Measurements from ENCODE around the gene IL21. TPM values are rescaled to one million over a fixed set of nuclear protein-coding genes. Genes with fewer than 3 reads are reported as not detected.

Gene IL21
- total RNA-seq, 1 donor from 2014 or later = not detected

DNA sequence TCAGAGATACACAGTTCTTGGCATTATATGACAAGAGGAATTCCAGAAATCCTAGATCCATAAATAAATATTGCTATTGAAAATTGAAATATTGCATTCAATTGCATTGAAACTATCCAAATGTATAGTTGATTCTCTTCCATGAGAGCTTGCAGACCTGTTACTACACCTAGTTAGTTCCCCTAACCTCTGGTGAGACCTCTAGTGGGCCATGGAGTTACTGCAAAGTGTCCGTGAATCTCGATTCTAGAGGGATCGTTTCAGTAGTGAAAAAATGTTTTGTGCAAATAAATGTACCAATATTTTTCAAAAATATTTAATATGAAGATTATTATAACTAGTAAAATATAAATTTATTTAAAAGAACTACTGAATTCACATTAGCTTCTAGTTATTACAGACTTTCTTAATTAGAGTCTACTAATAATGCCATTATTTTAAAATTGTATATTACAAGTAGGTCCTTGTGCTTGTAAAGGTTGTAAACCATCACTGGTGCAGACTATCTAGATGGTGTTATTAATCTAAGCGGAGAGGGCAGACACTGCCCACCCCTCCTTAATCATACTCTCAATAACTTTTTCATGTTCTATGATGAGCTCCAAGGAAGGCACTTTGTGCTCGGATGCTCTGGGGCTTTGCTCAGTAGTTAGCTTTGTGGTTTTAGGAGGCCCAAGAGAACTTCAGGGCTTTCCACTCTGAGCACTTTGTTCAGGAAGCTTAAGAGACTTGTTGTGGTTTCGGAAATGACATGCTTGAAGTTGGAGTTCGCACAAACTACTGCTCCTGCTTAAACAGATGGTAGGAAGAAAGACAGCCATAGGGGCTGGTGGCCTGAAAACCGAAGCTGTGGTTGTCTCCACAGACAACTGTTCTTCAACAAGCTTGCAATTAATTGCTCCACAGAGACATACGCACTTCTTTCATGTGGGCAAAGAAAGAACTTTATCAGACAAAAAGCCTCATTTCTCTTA is 42.8 kb downstream of the IL21 start:
- no peak for DNase-seq (ENCODE audit: low read depth)
- H3K27ac Mint-ChIP-seq (ENCODE audit: unreplicated experiment) = no peak overlapping the region
- Histone ChIP-seq H3K36me3 (ENCODE audit: insufficient read depth, low read length) (no peaks in the 10 kb centered on the region), H3K9ac (ENCODE audit: low read length) (no peak overlapping the region), H3K27me3 (ENCODE audit: insufficient read depth, low read length) (no peaks in the 10 kb centered on the region), H3K27ac (ENCODE audit: low read depth, low read length) (no peak overlapping the region), H3K79me2 (ENCODE audit: insufficient read depth, low read length) (no peaks in the 10 kb centered on the region), H4K20me1 (ENCODE audit: insufficient read depth, low read length) (no peaks in the 10 kb centered on the region), H3K4me2 (ENCODE audit: low read length) (no peak overlapping the region), H2AFZ (ENCODE audit: low read depth, low read length) (no peak overlapping the region), H3K9me3 (ENCODE audit: insufficient read depth, low read depth, low read length) (no peaks in the 10 kb centered on the region), H3K4me3 (ENCODE audit: insufficient read depth, low read depth, low read length) (no peak overlapping the region), H3K4me1 (ENCODE audit: insufficient read depth, low read length) (no peaks in the 10 kb centered on the region)
- H3K36me3 Mint-ChIP-seq (ENCODE audit: low read depth, unreplicated experiment) = no peaks in the 10 kb centered on the region
- H3K4me1 Mint-ChIP-seq (ENCODE audit: low read depth, unreplicated experiment) = peaks cover 5% of the 10 kb centered on the region
- no peak overlapping the region for H3K4me3 Mint-ChIP-seq (ENCODE audit: unreplicated experiment)
- peaks cover 9% of the 10 kb centered on the region for H3K9me3 Mint-ChIP-seq (ENCODE audit: unreplicated experiment)
- FAIRE-seq = no peak
- TF ChIP-seq, protein P1, sequence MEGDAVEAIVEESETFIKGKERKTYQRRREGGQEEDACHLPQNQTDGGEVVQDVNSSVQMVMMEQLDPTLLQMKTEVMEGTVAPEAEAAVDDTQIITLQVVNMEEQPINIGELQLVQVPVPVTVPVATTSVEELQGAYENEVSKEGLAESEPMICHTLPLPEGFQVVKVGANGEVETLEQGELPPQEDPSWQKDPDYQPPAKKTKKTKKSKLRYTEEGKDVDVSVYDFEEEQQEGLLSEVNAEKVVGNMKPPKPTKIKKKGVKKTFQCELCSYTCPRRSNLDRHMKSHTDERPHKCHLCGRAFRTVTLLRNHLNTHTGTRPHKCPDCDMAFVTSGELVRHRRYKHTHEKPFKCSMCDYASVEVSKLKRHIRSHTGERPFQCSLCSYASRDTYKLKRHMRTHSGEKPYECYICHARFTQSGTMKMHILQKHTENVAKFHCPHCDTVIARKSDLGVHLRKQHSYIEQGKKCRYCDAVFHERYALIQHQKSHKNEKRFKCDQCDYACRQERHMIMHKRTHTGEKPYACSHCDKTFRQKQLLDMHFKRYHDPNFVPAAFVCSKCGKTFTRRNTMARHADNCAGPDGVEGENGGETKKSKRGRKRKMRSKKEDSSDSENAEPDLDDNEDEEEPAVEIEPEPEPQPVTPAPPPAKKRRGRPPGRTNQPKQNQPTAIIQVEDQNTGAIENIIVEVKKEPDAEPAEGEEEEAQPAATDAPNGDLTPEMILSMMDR (IDR thresholded peaks at IDR 0.05; ENCODE audit: insufficient read depth, low read depth, low read length) = peak; percentile 88
- no peak for TF ChIP-seq EZH2 (IDR thresholded peaks at IDR 0.05; ENCODE audit: insufficient read depth, low read length)
- H3K27me3 Mint-ChIP-seq (ENCODE audit: low read depth, unreplicated experiment) = no peaks in the 10 kb centered on the region

DNA sequence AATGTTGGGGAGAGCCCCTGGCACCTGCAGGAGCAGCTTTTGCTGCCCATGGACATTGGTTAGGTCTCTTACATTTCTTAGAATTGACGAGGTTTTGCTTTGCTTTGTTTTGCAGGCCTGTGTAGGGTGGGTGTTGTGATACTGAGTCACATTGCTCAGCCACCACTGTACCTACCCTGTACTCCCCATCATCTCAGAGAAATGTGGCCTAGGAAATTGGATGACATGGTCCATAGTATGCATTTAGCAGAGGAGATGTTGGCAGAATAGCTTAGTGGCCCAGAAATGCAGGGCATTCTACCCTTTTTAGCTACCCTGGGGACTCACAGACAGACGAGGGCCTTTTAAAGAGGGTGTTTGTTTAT is 43.7 kb downstream of the IL21 start:
- Mint-ChIP-seq H3K27ac (ENCODE audit: unreplicated experiment) (no peak overlapping the region), H3K36me3 (ENCODE audit: low read depth, unreplicated experiment) (no peaks in the 10 kb centered on the region), H3K27me3 (ENCODE audit: low read depth, unreplicated experiment) (no peaks in the 10 kb centered on the region), H3K9me3 (ENCODE audit: unreplicated experiment) (peaks cover 10% of the 10 kb centered on the region), H3K4me3 (ENCODE audit: unreplicated experiment) (no peak overlapping the region), H3K4me1 (ENCODE audit: low read depth, unreplicated experiment) (peaks cover 5% of the 10 kb centered on the region)
- Histone ChIP-seq H3K9ac (ENCODE audit: low read length) (no peak overlapping the region), H3K4me2 (ENCODE audit: low read length) (no peak overlapping the region), H4K20me1 (ENCODE audit: insufficient read depth, low read length) (no peaks in the 10 kb centered on the region), H3K27me3 (ENCODE audit: insufficient read depth, low read length) (no peaks in the 10 kb centered on the region), H3K36me3 (ENCODE audit: insufficient read depth, low read length) (no peaks in the 10 kb centered on the region), H2AFZ (ENCODE audit: low read depth, low read length) (no peak overlapping the region), H3K9me3 (ENCODE audit: insufficient read depth, low read depth, low read length) (no peaks in the 10 kb centered on the region), H3K4me3 (ENCODE audit: insufficient read depth, low read depth, low read length) (no peak overlapping the region), H3K4me1 (ENCODE audit: insufficient read depth, low read length) (no peaks in the 10 kb centered on the region), H3K79me2 (ENCODE audit: insufficient read depth, low read length) (no peaks in the 10 kb centered on the region), H3K27ac (ENCODE audit: low read depth, low read length) (no peak overlapping the region)
- TF ChIP-seq, protein P1 (IDR thresholded peaks at IDR 0.05; ENCODE audit: insufficient read depth, low read depth, low read length) = no peak
- TF ChIP-seq EZH2 (IDR thresholded peaks at IDR 0.05; ENCODE audit: insufficient read depth, low read length) = no peak
- no peak for DNase-seq (ENCODE audit: low read depth)
- no peak for FAIRE-seq
